ENCODE data around the gene MORC3.

MORC3 gene

GRCh38 chr21:36425286-36425685 is 105.3 kb downstream of the MORC3 start:
- no peak for DNase-seq (ENCODE audit: low spot score)

All from CD4-positive, alpha-beta T cell treated with Interleukin-15 for 4 hours (primary cell).